MCF 10A (cell line): Measurements from ENCODE around the gene SLC45A1. TPM values are rescaled to one million over a fixed set of nuclear protein-coding genes. Genes with fewer than 3 reads are reported as not detected.

Experiments
- BruUV-seq: library from RNA; stranded (reverse); fragments of 400-500 nt; replicated peaks from 2 replicates; lab custom pipeline; 2021; lab: Mats Ljungman, UMichigan
- CTCF ChIA-PET: fragments of 300-600 bp; sonication (Branson Sonifier 250); formaldehyde crosslinking; extraction: SDS; loops from one replicate; lab custom pipeline; 2021; ENCODE audit warnings: antibody characterized with exemption, inconsistent platforms; lab: Yijun Ruan, JAX
- POLR2A ChIA-PET: fragments of 300-600, 350-650 bp; sonication (Branson Sonifier 250); formaldehyde crosslinking; extraction: SDS; loops from one replicate; lab custom pipeline; 2020; ENCODE audit warnings: antibody characterized with exemption, inconsistent platforms; lab: Yijun Ruan, JAX
- DNase-seq: peaks from one replicate; pipeline ENCODE4 v3.0.0-alpha.2; 2018; ENCODE audit not compliant: unreplicated experiment
- H3K27ac Mint-ChIP-seq: one replicate; pipeline ENCODE4 v1.8.0; 2022; ENCODE audit warnings: mild to moderate bottlenecking, low read depth, mixed read lengths; ENCODE audit not compliant: unreplicated experiment
- H3K27me3 Mint-ChIP-seq: one replicate; pipeline ENCODE4 v1.8.0; 2022; ENCODE audit warnings: mixed read lengths; ENCODE audit not compliant: insufficient read depth, unreplicated experiment
- H3K36me3 Mint-ChIP-seq: one replicate; pipeline ENCODE4 v1.8.0; 2022; ENCODE audit warnings: mild to moderate bottlenecking, moderate library complexity, mixed read lengths; ENCODE audit not compliant: insufficient read depth, unreplicated experiment
- H3K4me1 Mint-ChIP-seq: one replicate; pipeline ENCODE4 v1.8.0; 2022; ENCODE audit warnings: mixed read lengths; ENCODE audit not compliant: insufficient read depth, unreplicated experiment
- H3K4me3 Mint-ChIP-seq: one replicate; pipeline ENCODE4 v1.8.0; 2022; ENCODE audit warnings: mild to moderate bottlenecking, moderate library complexity, mixed read lengths; ENCODE audit not compliant: unreplicated experiment
- H3K9me3 Mint-ChIP-seq: one replicate; pipeline ENCODE4 v1.8.0; 2022; ENCODE audit warnings: mixed read lengths; ENCODE audit not compliant: unreplicated experiment
- CTCF ChIP-seq: fragments of 200-600 bp; IDR thresholded peaks from one replicate; pipeline ENCODE4 v1.8.0; 2022; ENCODE audit warnings: antibody characterized with exemption, mild to moderate bottlenecking; ENCODE audit not compliant: unreplicated experiment
- intact Hi-C: fragments of 100-400 bp; cut with micrococcal nuclease; formaldehyde crosslinking; loops from 2 replicates; pipeline ENCODE4 v1.14.1; 2022
- total RNA-seq: library from RNA; stranded (reverse); gene quantifications from 2 replicates; pipeline ENCODE4 v1.2.3, GENCODE V29; 2022

Gene SLC45A1
- total RNA-seq, 1 experiment from 2014 or later = 0.30 TPM

GRCh38 chr1:8348777-8349472, 31.0 kb downstream of the SLC45A1 start:
- TF ChIP-seq CTCF = peak; percentile 89
- intact Hi-C loops = loop anchor here (1.0 to 2.0 kb wide), 3 partner anchors 35 to 374 kb away; no protein-coding TSS in a partner anchor
- Mint-ChIP-seq H3K4me3 (no peak overlapping the region), H3K27ac (peak overlapping the region; percentile 5), H3K9me3 (peaks cover 11% of the 10 kb centered on the region), H3K36me3 (peaks cover 31% of the 10 kb centered on the region), H3K4me1 (peaks cover 21% of the 10 kb centered on the region), H3K27me3 (peaks cover 14% of the 10 kb centered on the region)
- DNase-seq = peak; percentile 67
- POLR2A ChIA-PET = interaction anchor here (0.6 to 1.6 kb wide), 3 partner anchors 35 to 374 kb away, joined by 3 to 4 read pairs (median 3); no protein-coding TSS in a partner anchor
- CTCF ChIA-PET = interaction anchor here (0.6 to 2.5 kb wide), 10 partner anchors 33 to 681 kb away, joined by 3 to 23 read pairs (median 3); no protein-coding TSS in a partner anchor
- no TSS peak for BruUV-seq

- no peak for DNase-seq
- peaks cover 8% of the 10 kb centered on the region for H3K9me3 Mint-ChIP-seq
- intact Hi-C loops = loop anchor here (1.0 to 2.0 kb wide), 3 partner anchors 35 to 374 kb away; no protein-coding TSS in a partner anchor
- ChIA-PET POLR2A (interaction anchor here (0.9 to 1.6 kb wide), 3 partner anchors 35 to 374 kb away, joined by 3 to 4 read pairs (median 3); no protein-coding TSS in a partner anchor), CTCF (interaction anchor here (0.6 to 2.5 kb wide), 12 partner anchors 15 to 682 kb away, joined by 3 to 23 read pairs (median 4); no protein-coding TSS in a partner anchor)
- H3K4me3 Mint-ChIP-seq = no peak overlapping the region
- H3K27me3 Mint-ChIP-seq = peaks cover 9% of the 10 kb centered on the region
- H3K36me3 Mint-ChIP-seq = peaks cover 37% of the 10 kb centered on the region
- TF ChIP-seq CTCF = no peak
- peaks cover 17% of the 10 kb centered on the region for H3K4me1 Mint-ChIP-seq
- BruUV-seq = no TSS peak
- no peak overlapping the region for H3K27ac Mint-ChIP-seq
These were observed 31.6 kb downstream of the SLC45A1 start for GRCh38 chr1:8349473-8349865.

- CTCF ChIA-PET = interaction anchor here (0.5 to 2.5 kb wide), 18 partner anchors 8 to 682 kb away, joined by 3 to 23 read pairs (median 4); no protein-coding TSS in a partner anchor
- Mint-ChIP-seq H3K36me3 (peaks cover 42% of the 10 kb centered on the region), H3K9me3 (peaks cover 3% of the 10 kb centered on the region), H3K4me1 (peaks cover 12% of the 10 kb centered on the region), H3K4me3 (no peak overlapping the region), H3K27ac (no peak overlapping the region), H3K27me3 (peaks cover 4% of the 10 kb centered on the region)
- no peak for DNase-seq
- POLR2A ChIA-PET = interaction anchor here (0.6 to 1.6 kb wide), 5 partner anchors 35 to 377 kb away, joined by 3 to 4 read pairs (median 3); no protein-coding TSS in a partner anchor
- intact Hi-C loops = loop anchor here (1.0 to 2.0 kb wide), 3 partner anchors 36 to 375 kb away; no protein-coding TSS in a partner anchor
- TF ChIP-seq CTCF = no peak
- BruUV-seq = no TSS peak
These were observed 32.0 kb downstream of the SLC45A1 start for GRCh38 chr1:8349961-8350360.
